Peyer's patch (tissue), 4 donors: ENCODE measurements around the gene NBPF1. TPM values are rescaled to one million over a fixed set of nuclear protein-coding genes. Genes with fewer than 3 reads are reported as not detected.
"Not testable (repeated sequence)": the region's sequence is repeated elsewhere in the genome, so short reads cannot be mapped to it uniquely, and the experiment has no call there.

ENCODE experiments used
- DNase-seq, 3 donors: peaks; one replicate each; pipeline ENCODE4 v3.0.0-alpha.2; 2017 to 2019
- H3K27ac ChIP-seq, 4 donors: fragments of 200-600 bp; sonication (generic); one replicate each; pipeline ENCODE4 v1.5.1; 2016 to 2019
- H3K27me3 ChIP-seq, 2 donors: fragments of 200-600 bp; sonication (generic); one replicate each; pipeline ENCODE4 v1.5.1; 2019
- H3K36me3 ChIP-seq, 3 donors: fragments of 200-600 bp; sonication (generic); one replicate each; pipeline ENCODE4 v1.5.1; 2016 to 2019
- H3K4me1 ChIP-seq, 4 donors: fragments of 200-600 bp; sonication (generic); one replicate each; pipeline ENCODE4 v1.5.1; 2016 to 2019
- H3K4me3 ChIP-seq, 4 donors: fragments of 200-600 bp; sonication (generic); 1 replicate in 3 of 4; 2 replicates in 1 of 4; pipeline ENCODE4 v1.5.1; 2016 to 2019; ENCODE audit warnings: mild to moderate bottlenecking in 1 of 4
- H3K9me3 ChIP-seq, 4 donors: fragments of 200-600 bp; sonication (generic); one replicate each; pipeline ENCODE4 v1.5.1; 2016 to 2019; ENCODE audit warnings: mild to moderate bottlenecking in 1 of 4
- POLR2A ChIP-seq, 2 donors: fragments of 450-650 bp; IDR thresholded peaks; one replicate each; pipeline ENCODE4 v1.5.1; 2017; ENCODE audit warnings: antibody characterized with exemption in 2 of 2, mild to moderate bottlenecking in 2 of 2, moderate library complexity in 2 of 2
- total RNA-seq, 4 donors: library from RNA; depleted of rRNA; stranded (reverse); fragments of >200 nt; gene quantifications; one replicate each; pipeline ENCODE4 v1.1.0, GENCODE V29; 2016
- TF ChIP-seq, protein P1 (sequence below), 6 experiments: fragments of 450-650 bp in 4 of 6; fragments of 200-600 bp in 2 of 6; sonication (generic) in 1 of 6; IDR thresholded peaks; one replicate each; pipeline ENCODE4 v1.5.1; 2017 to 2019; ENCODE audit warnings: antibody characterized with exemption in 6 of 6, mild to moderate bottlenecking in 3 of 6, moderate library complexity in 1 of 6

The NBPF1 gene
- 100 to 1,000 TPM in 3 of 4 donors, 10 to 100 TPM in 1; 73.9 to 145 (median 115) TPM for total RNA-seq

DNA sequence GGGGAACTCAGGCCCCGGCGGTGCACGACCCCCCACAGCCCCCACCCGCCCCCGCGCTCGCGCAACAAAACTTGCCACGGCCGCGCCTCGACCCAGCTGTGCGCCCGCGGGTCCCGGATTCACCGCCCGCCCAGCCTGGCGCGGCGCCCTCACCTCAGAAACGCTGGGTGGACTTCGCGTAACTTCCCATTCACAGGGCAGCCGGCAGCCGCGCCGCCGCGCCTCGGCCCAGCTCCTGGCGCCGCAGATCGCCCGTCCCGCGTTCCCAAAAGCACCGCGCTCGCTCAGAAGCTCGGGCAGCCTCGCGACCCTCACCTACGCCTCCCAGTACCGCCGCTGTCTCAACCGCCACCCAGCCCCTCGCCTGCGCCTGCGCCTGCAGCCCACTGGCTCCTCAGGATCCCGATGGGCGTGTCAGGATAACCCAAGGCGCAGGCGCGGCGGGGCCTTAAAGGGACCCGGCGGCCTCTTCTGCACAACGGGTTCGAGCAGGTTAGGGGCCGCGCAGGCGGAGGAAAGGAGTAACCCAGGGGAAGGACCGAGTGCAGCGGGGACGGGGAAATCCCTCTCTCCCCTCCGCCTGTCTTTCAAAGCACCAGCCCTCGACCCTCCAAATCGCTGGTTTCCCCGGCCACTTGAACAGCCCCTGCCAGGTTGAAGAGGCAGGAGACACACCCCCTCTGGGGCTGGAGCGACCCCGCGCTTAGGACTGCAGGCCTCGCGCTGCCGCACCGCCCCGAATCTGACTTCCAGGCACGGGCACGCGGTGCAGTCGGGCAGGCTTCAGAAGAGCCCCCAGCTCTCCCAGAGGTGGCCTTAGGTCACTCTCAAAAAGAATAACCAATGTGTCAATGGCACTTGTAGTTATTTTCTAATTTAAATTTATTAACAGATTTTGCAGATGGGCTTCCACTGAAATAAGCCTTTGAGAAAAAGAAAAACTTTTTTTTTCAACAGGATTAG lies at the start of gene NBPF1:
Gene NBPF1 (minus strand): TSS at position 380 of the 963 bp plus-strand sequence.
- peak within 1 kb of the TSS; percentile 41 to 83 (median 68) for H3K27ac ChIP-seq
- TF ChIP-seq, protein P1, sequence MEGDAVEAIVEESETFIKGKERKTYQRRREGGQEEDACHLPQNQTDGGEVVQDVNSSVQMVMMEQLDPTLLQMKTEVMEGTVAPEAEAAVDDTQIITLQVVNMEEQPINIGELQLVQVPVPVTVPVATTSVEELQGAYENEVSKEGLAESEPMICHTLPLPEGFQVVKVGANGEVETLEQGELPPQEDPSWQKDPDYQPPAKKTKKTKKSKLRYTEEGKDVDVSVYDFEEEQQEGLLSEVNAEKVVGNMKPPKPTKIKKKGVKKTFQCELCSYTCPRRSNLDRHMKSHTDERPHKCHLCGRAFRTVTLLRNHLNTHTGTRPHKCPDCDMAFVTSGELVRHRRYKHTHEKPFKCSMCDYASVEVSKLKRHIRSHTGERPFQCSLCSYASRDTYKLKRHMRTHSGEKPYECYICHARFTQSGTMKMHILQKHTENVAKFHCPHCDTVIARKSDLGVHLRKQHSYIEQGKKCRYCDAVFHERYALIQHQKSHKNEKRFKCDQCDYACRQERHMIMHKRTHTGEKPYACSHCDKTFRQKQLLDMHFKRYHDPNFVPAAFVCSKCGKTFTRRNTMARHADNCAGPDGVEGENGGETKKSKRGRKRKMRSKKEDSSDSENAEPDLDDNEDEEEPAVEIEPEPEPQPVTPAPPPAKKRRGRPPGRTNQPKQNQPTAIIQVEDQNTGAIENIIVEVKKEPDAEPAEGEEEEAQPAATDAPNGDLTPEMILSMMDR (IDR thresholded peaks at IDR 0.05): peak in 1 of 6 experiments; percentile 48
- TF ChIP-seq POLR2A (IDR thresholded peaks at IDR 0.05): peak; percentile 78 to 95
- no peaks in the 10 kb centered on the region for H3K27me3 ChIP-seq
- peak; percentile 99 for DNase-seq
- peak within 1 kb of the TSS; percentile 57 to 72 (median 64) for H3K4me3 ChIP-seq
- no peaks in the 10 kb centered on the region for H3K9me3 ChIP-seq
- peaks cover 0 to 17% (median 0%) of the 10 kb centered on the region in 3 donors for H3K36me3 ChIP-seq
- H3K4me1 ChIP-seq: peaks cover 3 to 23% (median 11%) of the 10 kb centered on the region in 4 donors

- not testable (repeated sequence) for H3K4me1 ChIP-seq, H3K27me3 ChIP-seq, H3K9me3 ChIP-seq, H3K27ac ChIP-seq, DNase-seq, H3K36me3 ChIP-seq, H3K4me3 ChIP-seq
Measured at GRCh38 chr1:16658234-16658633, 44.9 kb upstream of the NBPF1 start.

- H3K4me3 ChIP-seq, H3K9me3 ChIP-seq, H3K27me3 ChIP-seq, H3K36me3 ChIP-seq, DNase-seq, H3K4me1 ChIP-seq, H3K27ac ChIP-seq: not testable (repeated sequence)
Measured at GRCh38 chr1:16656981-16657683, 43.8 kb upstream of the NBPF1 start.

DNA sequence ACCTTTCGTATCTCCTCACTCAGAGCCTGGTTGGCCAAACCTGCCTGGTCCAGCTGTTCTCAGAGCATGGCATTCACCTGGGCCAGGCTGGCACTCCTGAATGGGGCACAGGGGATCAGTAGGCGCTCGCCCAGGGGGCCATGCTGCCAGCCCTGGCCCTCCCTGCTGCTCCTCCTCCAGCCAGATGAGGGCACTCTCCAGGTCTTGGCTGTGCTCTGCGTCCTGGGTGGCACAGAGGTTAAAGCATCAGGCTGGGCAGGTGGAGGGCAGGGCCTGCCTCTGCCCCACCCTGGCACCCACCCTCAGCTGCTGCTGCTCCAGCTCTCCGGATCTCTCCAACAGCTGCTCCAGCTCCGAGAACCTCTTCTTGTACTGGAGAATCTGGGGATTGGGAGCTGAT lies 43.2 kb upstream of the NBPF1 start:
- H3K4me1 ChIP-seq, H3K36me3 ChIP-seq, H3K9me3 ChIP-seq, H3K27ac ChIP-seq, DNase-seq, H3K27me3 ChIP-seq, H3K4me3 ChIP-seq: not testable (repeated sequence)

DNA sequence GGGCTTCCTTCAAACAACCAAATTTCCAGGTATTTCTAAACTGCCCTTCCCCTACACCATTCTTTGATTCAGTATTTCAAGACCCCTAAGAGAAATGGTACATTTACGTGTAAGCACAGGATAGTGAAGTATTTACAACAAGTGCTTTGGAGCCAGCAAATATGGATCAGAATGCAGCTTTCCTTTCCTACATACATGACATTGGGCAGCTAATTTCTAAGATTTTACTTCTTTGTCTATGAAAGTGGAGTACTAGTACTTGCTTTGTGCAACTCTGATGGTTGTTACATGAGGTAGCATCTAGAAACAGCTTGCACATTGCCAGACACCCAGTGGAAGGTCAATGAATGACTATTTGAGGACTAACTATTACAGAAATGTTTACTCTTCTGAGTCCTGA lies 38.2 kb upstream of the NBPF1 start:
- DNase-seq, H3K27me3 ChIP-seq, H3K4me1 ChIP-seq, H3K9me3 ChIP-seq, H3K36me3 ChIP-seq, H3K27ac ChIP-seq, H3K4me3 ChIP-seq: not testable (repeated sequence)

DNA sequence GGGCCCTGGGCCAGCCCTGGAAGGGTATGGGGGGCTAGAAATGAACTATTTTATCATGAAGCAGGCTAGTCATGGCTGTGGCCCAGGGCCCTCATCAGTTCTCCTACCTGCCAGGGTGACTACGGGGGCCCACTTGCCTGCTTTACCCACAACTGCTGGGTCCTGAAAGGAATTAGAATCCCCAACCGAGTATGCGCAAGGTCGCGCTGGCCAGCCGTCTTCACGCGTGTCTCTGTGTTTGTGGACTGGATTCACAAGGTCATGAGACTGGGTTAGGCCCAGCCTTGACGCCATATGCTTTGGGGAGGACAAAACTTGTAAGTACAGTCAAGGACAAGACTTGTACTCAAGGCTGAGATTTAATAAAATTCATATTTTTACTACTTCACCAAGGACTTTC lies 36.6 kb upstream of the NBPF1 start:
- not testable (repeated sequence) for H3K4me1 ChIP-seq, H3K27me3 ChIP-seq, H3K4me3 ChIP-seq, H3K9me3 ChIP-seq, H3K27ac ChIP-seq, H3K36me3 ChIP-seq
- DNase-seq: peak in 1 of 3 donors; percentile 45

- peaks cover 4 to 11% (median 7%) of the 10 kb centered on the region in 4 donors for H3K4me1 ChIP-seq
- not testable (repeated sequence) for H3K27ac ChIP-seq, H3K36me3 ChIP-seq, H3K4me3 ChIP-seq, H3K27me3 ChIP-seq, H3K9me3 ChIP-seq
- peak in 2 of 3 donors; percentile 34 to 51 for DNase-seq
Measured at GRCh38 chr1:16649390-16649789, 36.0 kb upstream of the NBPF1 start.

DNA sequence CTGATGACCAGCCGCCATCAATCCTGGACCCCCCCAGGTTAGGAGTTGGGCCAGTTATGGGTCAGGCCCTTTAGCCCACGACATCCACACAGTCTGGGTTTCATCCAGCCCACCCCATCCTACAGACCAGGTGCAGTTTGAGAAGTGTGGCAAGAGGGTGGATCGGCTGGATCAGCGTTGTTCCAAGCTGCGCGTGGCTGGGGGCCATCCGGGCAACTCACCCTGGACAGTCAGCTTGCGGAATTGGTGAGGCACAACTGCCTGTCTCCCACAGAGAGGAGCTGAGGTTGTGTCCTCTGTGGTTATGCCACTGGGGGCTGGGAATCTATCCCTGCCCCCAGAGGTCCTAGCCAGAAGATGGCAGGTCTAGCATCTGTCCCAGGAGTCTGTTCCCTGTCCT lies 35.4 kb upstream of the NBPF1 start:
- not testable (repeated sequence) for H3K27me3 ChIP-seq, H3K27ac ChIP-seq, H3K9me3 ChIP-seq, H3K4me3 ChIP-seq, H3K36me3 ChIP-seq
- H3K4me1 ChIP-seq: peaks cover 4 to 14% (median 8%) of the 10 kb centered on the region in 4 donors
- peak in 1 of 3 donors; percentile 31 for DNase-seq

DNA sequence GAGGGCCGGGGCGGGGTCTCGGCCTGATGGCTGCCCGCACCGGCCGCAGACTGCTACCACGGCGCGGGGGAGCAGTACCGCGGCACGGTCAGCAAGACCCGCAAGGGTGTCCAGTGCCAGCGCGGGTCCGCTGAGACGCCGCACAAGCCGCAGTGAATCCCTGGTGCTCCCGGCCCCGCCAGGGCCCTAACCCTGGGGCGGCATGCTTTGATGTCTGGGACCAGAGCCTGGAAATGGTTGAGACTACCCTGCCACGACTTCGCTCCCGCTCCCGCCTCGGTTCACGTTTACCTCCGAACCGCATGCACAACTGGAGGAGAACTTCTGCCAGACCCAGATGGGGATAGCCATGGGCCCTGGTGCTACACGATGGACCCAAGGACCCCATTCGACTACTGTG lies 34.9 kb upstream of the NBPF1 start:
- not testable (repeated sequence) for H3K27me3 ChIP-seq, H3K9me3 ChIP-seq, H3K36me3 ChIP-seq, H3K4me3 ChIP-seq, H3K27ac ChIP-seq
- DNase-seq: peak in 1 of 3 donors; percentile 24
- peaks cover 4 to 19% (median 13%) of the 10 kb centered on the region in 4 donors for H3K4me1 ChIP-seq

- peak overlapping the region in 3 of 4 donors; percentile 25 to 41 (median 33) for H3K4me3 ChIP-seq
- DNase-seq: peak in 1 of 3 donors; percentile 53
- not testable (repeated sequence) for H3K27ac ChIP-seq
Measured at GRCh38 chr1:16647179-16648176, 34.1 kb upstream of the NBPF1 start.

GRCh38 chr1:16646716-16647115 lies 33.4 kb upstream of the NBPF1 start:
- H3K27ac ChIP-seq, DNase-seq, H3K27me3 ChIP-seq, H3K9me3 ChIP-seq, H3K4me3 ChIP-seq, H3K36me3 ChIP-seq: not testable (repeated sequence)
- H3K4me1 ChIP-seq: peaks cover 7 to 29% (median 23%) of the 10 kb centered on the region in 4 donors

More at GRCh38 chr1:16647179-16648176, 34.1 kb upstream of the NBPF1 start:
- not testable (repeated sequence) for H3K27me3 ChIP-seq, H3K36me3 ChIP-seq, H3K9me3 ChIP-seq
- peaks cover 7 to 26% (median 21%) of the 10 kb centered on the region in 4 donors for H3K4me1 ChIP-seq

DNA sequence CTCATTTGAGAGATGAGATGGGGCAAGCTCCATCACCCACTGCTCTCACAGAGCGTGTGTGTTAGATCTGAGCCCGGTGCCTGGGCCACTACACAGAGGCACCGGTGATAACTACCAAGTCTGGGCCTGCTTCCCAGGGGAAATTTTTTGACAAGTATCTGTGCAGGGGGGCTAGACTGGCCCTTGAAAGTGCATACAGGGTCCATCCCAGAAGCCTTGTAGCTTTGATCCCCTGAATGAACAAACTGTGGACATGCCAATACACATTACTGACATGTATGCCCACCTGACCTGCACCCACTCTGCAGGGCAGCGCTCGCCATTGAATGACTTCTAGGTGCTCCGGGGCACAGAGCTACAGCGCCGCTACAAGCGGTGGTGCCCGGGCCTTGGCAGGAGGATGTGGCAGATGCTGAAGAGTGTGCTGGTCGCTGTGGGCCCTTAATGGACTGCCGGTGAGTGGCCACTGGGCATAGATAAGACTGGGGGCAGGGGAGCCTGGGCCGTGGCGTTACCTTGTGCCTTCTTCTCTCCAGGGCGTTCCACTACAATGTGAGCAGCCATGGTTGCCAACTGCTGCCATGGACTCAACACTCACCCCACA lies 32.8 kb upstream of the NBPF1 start:
- Histone ChIP-seq H3K4me3 (peak overlapping the region in 1 of 4 donors; percentile 64), H3K4me1 (peaks cover 7 to 32% (median 23%) of the 10 kb centered on the region in 4 donors)
- not testable (repeated sequence) for H3K27me3 ChIP-seq, H3K27ac ChIP-seq, H3K9me3 ChIP-seq, H3K36me3 ChIP-seq
- peak in 2 of 3 donors; percentile 48 to 57 for DNase-seq
